Measurements from ENCODE around the gene RASEF. TPM values are rescaled to one million over a fixed set of nuclear protein-coding genes. Genes with fewer than 3 reads are reported as not detected.

Gene RASEF
- total RNA-seq, 1 donor from 2014 or later: 0.28 TPM

DNA sequence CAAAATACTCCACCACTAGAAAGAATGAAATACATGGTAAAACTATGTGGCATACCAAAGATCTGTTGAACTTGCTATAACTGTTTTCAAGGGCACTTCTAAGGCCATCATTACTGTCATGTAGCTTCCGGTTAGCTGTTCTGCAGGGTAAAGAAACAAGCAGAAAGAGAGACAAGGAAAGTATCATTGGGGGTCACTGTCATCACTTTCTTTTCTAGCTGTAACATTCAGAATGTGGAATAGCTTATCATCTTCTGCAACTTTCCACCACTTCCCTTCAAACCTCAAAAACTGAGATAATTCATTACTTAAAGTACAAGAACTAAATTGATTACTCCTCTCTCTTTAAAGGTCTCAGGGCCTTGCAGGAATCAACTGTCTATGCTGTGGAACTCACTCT lies 57.6 kb downstream of the RASEF start:
- H3K9me3 Mint-ChIP-seq (ENCODE audit: unreplicated experiment): no peaks in the 10 kb centered on the region
- H3K4me3 Mint-ChIP-seq (ENCODE audit: unreplicated experiment): no peak overlapping the region
- DNase-seq (ENCODE audit: low spot score): no peak
- no peaks in the 10 kb centered on the region for H3K36me3 Mint-ChIP-seq (ENCODE audit: low read depth, unreplicated experiment)
- peaks cover 3% of the 10 kb centered on the region for H3K27me3 Mint-ChIP-seq (ENCODE audit: unreplicated experiment)
- TF ChIP-seq, protein P1, sequence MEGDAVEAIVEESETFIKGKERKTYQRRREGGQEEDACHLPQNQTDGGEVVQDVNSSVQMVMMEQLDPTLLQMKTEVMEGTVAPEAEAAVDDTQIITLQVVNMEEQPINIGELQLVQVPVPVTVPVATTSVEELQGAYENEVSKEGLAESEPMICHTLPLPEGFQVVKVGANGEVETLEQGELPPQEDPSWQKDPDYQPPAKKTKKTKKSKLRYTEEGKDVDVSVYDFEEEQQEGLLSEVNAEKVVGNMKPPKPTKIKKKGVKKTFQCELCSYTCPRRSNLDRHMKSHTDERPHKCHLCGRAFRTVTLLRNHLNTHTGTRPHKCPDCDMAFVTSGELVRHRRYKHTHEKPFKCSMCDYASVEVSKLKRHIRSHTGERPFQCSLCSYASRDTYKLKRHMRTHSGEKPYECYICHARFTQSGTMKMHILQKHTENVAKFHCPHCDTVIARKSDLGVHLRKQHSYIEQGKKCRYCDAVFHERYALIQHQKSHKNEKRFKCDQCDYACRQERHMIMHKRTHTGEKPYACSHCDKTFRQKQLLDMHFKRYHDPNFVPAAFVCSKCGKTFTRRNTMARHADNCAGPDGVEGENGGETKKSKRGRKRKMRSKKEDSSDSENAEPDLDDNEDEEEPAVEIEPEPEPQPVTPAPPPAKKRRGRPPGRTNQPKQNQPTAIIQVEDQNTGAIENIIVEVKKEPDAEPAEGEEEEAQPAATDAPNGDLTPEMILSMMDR (IDR thresholded peaks at IDR 0.05; ENCODE audit: unreplicated experiment): no peak
- peaks cover 4% of the 10 kb centered on the region for H3K4me1 Mint-ChIP-seq (ENCODE audit: unreplicated experiment)
- H3K27ac Mint-ChIP-seq (ENCODE audit: unreplicated experiment): no peak overlapping the region

DNA sequence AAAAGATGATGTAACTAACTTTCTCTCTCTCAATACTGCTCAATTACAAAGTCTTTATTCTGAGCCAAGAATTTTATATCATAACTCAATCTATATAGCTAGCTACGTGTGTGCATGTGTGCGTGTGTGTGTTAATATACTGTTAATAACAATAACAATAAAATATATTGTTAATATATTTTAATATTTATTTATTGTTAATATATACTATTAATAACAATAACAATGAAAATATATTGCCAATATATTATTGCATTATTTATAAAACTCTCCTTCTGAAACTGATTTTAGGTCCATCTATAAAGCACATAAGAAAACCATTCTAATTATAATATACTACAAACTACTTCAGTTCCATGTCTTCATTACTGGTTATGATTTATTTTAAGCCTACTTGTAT lies 60.6 kb downstream of the RASEF start:
- Mint-ChIP-seq H3K36me3 (ENCODE audit: low read depth, unreplicated experiment) (no peaks in the 10 kb centered on the region), H3K27ac (ENCODE audit: unreplicated experiment) (no peak overlapping the region), H3K4me3 (ENCODE audit: unreplicated experiment) (no peak overlapping the region), H3K27me3 (ENCODE audit: unreplicated experiment) (peaks cover 1% of the 10 kb centered on the region), H3K4me1 (ENCODE audit: unreplicated experiment) (peaks cover under 1% of the 10 kb centered on the region), H3K9me3 (ENCODE audit: unreplicated experiment) (no peaks in the 10 kb centered on the region)
- TF ChIP-seq, protein P1 (IDR thresholded peaks at IDR 0.05; ENCODE audit: unreplicated experiment): no peak
- no peak for DNase-seq (ENCODE audit: low spot score)

GRCh38 chr9:83000765-83001164 lies 62.2 kb downstream of the RASEF start:
- TF ChIP-seq, protein P1 (IDR thresholded peaks at IDR 0.05; ENCODE audit: unreplicated experiment): no peak

GRCh38 chr9:82998409-82998808 lies 64.5 kb downstream of the RASEF start:
- Mint-ChIP-seq H3K9me3 (ENCODE audit: unreplicated experiment) (no peaks in the 10 kb centered on the region), H3K4me3 (ENCODE audit: unreplicated experiment) (no peak overlapping the region), H3K27me3 (ENCODE audit: unreplicated experiment) (no peaks in the 10 kb centered on the region), H3K4me1 (ENCODE audit: unreplicated experiment) (no peaks in the 10 kb centered on the region), H3K27ac (ENCODE audit: unreplicated experiment) (no peak overlapping the region), H3K36me3 (ENCODE audit: low read depth, unreplicated experiment) (no peaks in the 10 kb centered on the region)
- TF ChIP-seq, protein P1 (IDR thresholded peaks at IDR 0.05; ENCODE audit: unreplicated experiment): no peak
- DNase-seq (ENCODE audit: low spot score): no peak

More at GRCh38 chr9:83000765-83001164, 62.2 kb downstream of the RASEF start:
- no peaks in the 10 kb centered on the region for H3K4me1 Mint-ChIP-seq (ENCODE audit: unreplicated experiment)
- no peak overlapping the region for H3K27ac Mint-ChIP-seq (ENCODE audit: unreplicated experiment)
- no peak overlapping the region for H3K4me3 Mint-ChIP-seq (ENCODE audit: unreplicated experiment)
- H3K27me3 Mint-ChIP-seq (ENCODE audit: unreplicated experiment): no peaks in the 10 kb centered on the region
- no peak for DNase-seq (ENCODE audit: low spot score)
- H3K9me3 Mint-ChIP-seq (ENCODE audit: unreplicated experiment): no peaks in the 10 kb centered on the region
- H3K36me3 Mint-ChIP-seq (ENCODE audit: low read depth, unreplicated experiment): no peaks in the 10 kb centered on the region

DNA sequence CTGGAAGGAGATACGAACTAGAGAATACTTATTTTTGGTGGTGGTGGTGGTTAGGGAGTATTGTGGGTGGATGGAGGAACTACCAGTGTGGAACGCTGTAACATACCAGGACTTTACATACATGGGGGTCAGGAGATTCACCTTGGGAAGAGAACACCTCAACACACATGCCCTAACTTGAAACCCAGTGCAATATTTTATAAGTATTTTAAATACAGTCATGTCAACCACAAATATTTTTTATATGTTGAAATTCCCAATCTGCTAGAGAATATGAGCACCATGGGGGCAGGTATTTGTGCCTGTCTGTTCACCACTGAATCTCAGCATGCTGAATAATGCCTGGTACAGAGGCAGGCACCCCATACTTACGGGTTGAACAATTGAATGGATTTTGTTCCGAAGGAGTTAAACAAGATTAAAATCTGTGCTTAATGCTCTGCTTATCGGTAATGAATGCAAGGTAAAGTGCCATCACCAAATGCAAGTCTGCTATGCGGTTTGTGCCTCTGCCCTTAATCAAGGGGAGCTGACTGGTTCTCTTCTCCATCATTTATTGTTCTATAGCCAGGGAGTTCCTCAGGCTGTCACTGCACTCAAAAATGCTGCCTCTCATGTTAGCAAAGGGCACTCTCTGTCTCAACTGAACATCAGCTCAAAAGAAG lies 65.3 kb downstream of the RASEF start:
- no peak for DNase-seq (ENCODE audit: low spot score)
- TF ChIP-seq, protein P1 (IDR thresholded peaks at IDR 0.05; ENCODE audit: unreplicated experiment): no peak
- Mint-ChIP-seq H3K27ac (ENCODE audit: unreplicated experiment) (no peak overlapping the region), H3K36me3 (ENCODE audit: low read depth, unreplicated experiment) (no peaks in the 10 kb centered on the region), H3K4me1 (ENCODE audit: unreplicated experiment) (no peaks in the 10 kb centered on the region), H3K27me3 (ENCODE audit: unreplicated experiment) (no peaks in the 10 kb centered on the region), H3K9me3 (ENCODE audit: unreplicated experiment) (no peaks in the 10 kb centered on the region), H3K4me3 (ENCODE audit: unreplicated experiment) (no peak overlapping the region)
